D721Med (cell line): ENCODE measurements around the gene SLC34A1.

Experiments used
- DNase-seq: peaks from one replicate; pipeline ENCODE4 v3.0.0; 2011; ENCODE audit warnings: low spot score; ENCODE audit not compliant: insufficient read length
- FAIRE-seq: peaks from 2 replicates; lab custom pipeline; 2011; peaks lifted over from hg19 to GRCh38; lab: Jason Lieb, UNC
- CTCF ChIP-seq: IDR thresholded peaks from 2 replicates; pipeline ENCODE4 v1.5.1; 2012; ENCODE audit warnings: mild to moderate bottlenecking, control low read depth; ENCODE audit not compliant: insufficient read depth; ENCODE audit errors: missing control alignments

Gene SLC34A1

GRCh38 chr5:177376107-177376506, 8.1 kb upstream of the SLC34A1 start:
- TF ChIP-seq CTCF, result no peak
- no peak for FAIRE-seq
- DNase-seq, result no peak

GRCh38 chr5:177377851-177378776, 6.1 kb upstream of the SLC34A1 start:
- no peak for TF ChIP-seq CTCF
- no peak for FAIRE-seq
- DNase-seq, result no peak

DNA sequence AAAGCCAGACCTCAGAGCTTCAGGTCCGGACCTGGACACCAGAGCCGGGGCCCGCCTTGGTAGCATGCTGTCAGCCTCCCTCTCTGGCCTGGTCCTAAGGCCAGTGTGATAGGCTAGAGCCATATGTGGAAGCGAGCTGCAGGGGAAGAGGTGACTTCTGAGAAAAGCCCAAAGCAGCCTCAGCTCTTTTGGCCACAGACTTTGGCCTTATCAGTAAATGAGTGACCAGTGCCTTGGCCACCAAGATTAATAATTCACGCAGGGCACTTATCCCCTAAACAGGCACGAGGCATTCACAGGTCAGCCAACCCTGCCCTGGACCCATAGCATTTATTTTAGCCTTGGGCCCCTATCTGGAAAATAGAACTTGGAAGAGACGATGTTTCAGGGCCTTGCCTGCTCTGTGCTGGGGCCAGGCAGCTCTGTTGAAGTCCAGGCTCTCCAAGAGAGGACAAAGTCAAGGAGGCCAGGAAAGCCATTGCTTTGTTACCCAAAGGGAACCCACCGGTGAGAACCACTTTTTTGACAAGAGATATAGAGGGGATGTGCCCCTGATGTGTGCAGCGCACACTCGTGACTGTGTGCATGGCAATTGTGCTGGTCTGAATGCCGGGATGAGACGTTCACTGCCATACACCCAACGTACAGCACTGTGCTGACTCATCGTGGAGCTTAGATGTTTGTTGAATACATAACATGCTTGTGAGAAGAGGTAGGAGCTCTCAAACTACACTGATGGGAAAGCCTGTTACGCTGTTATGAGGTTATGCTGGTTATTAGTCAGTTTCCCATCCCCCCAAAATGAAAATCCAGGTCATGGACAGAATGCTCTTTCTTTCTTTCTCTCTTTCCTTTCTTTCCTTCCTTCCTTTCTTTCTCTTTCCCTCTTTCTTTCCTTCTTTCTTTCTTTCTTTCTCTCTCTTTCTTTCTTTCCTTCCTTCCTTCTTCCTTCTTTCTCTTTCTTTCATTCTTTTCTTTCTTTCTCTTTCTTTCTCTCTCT, 5.0 kb upstream of the SLC34A1 start:
- FAIRE-seq (no peak), DNase-seq (no peak)
- TF ChIP-seq CTCF, result no peak

- no peak for FAIRE-seq
These were observed 3.5 kb upstream of the SLC34A1 start for GRCh38 chr5:177380805-177381126.

GRCh38 chr5:177382423-177383029, 1.7 kb upstream of the SLC34A1 start:
- DNase-seq (no peak), FAIRE-seq (no peak)
- peak; percentile 35 for TF ChIP-seq CTCF

More at GRCh38 chr5:177380805-177381126, 3.5 kb upstream of the SLC34A1 start:
- DNase-seq, result no peak
- TF ChIP-seq CTCF, result no peak

- no peak for TF ChIP-seq CTCF
- no peak for FAIRE-seq
These were observed 1.1 kb upstream of the SLC34A1 start for GRCh38 chr5:177383181-177383580.

More at GRCh38 chr5:177383181-177383580, 1.1 kb upstream of the SLC34A1 start:
- no peak for DNase-seq
